22Rv1 (cell line): ENCODE data around the gene RABL2B.
"Not testable (repeated sequence)": the region's sequence is repeated elsewhere in the genome, so short reads cannot be mapped to it uniquely, and the experiment has no call there.

ENCODE experiments used
- ZFX ChIP-seq: fragments of 450-650 bp; IDR thresholded peaks from 2 replicates; pipeline ENCODE4 v1.6.1; 2017; ENCODE audit warnings: antibody characterized with exemption, borderline replicate concordance
- TF ChIP-seq, protein P1 (sequence below): fragments of 450-650 bp; IDR thresholded peaks from 2 replicates; pipeline ENCODE4 v1.5.1; 2017; ENCODE audit warnings: mild to moderate bottlenecking

DNA sequence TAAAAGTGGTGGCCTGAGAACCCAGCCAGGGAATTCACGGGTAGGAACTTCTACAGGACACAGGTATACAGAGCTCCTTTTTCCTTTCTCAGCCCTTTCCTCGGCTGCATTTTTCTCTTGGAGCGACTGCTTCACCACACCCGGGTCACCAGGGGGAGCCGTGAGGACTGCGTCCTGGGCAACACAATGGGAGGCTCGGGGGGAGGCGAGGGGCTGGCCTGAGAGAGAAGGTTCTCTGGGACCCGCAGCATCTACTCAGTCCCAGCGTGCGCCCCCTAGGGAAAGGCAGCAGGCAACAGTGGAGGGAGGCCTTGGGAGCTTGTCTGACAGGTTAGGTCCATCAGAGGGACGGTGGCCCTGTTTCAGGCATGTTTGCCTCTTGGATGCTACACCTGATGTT lies 8.3 kb downstream of the RABL2B start:
- TF ChIP-seq, protein P1, sequence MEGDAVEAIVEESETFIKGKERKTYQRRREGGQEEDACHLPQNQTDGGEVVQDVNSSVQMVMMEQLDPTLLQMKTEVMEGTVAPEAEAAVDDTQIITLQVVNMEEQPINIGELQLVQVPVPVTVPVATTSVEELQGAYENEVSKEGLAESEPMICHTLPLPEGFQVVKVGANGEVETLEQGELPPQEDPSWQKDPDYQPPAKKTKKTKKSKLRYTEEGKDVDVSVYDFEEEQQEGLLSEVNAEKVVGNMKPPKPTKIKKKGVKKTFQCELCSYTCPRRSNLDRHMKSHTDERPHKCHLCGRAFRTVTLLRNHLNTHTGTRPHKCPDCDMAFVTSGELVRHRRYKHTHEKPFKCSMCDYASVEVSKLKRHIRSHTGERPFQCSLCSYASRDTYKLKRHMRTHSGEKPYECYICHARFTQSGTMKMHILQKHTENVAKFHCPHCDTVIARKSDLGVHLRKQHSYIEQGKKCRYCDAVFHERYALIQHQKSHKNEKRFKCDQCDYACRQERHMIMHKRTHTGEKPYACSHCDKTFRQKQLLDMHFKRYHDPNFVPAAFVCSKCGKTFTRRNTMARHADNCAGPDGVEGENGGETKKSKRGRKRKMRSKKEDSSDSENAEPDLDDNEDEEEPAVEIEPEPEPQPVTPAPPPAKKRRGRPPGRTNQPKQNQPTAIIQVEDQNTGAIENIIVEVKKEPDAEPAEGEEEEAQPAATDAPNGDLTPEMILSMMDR = peak; percentile 52
- not testable (repeated sequence) for TF ChIP-seq ZFX
